NCI-H82 treated with DMSO at 0.1 percent for 48 hours (cell line): Measurements from ENCODE around the gene SCYL2.
"Not testable (repeated sequence)": the region's sequence is repeated elsewhere in the genome, so short reads cannot be mapped to it uniquely, and the experiment has no call there.

ENCODE experiments used
- DNase-seq: peaks from one replicate; lab custom pipeline; 2025; ENCODE audit not compliant: unreplicated experiment; lab: John Stamatoyannopoulos, UW

SCYL2 gene, protein sequence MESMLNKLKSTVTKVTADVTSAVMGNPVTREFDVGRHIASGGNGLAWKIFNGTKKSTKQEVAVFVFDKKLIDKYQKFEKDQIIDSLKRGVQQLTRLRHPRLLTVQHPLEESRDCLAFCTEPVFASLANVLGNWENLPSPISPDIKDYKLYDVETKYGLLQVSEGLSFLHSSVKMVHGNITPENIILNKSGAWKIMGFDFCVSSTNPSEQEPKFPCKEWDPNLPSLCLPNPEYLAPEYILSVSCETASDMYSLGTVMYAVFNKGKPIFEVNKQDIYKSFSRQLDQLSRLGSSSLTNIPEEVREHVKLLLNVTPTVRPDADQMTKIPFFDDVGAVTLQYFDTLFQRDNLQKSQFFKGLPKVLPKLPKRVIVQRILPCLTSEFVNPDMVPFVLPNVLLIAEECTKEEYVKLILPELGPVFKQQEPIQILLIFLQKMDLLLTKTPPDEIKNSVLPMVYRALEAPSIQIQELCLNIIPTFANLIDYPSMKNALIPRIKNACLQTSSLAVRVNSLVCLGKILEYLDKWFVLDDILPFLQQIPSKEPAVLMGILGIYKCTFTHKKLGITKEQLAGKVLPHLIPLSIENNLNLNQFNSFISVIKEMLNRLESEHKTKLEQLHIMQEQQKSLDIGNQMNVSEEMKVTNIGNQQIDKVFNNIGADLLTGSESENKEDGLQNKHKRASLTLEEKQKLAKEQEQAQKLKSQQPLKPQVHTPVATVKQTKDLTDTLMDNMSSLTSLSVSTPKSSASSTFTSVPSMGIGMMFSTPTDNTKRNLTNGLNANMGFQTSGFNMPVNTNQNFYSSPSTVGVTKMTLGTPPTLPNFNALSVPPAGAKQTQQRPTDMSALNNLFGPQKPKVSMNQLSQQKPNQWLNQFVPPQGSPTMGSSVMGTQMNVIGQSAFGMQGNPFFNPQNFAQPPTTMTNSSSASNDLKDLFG

DNA sequence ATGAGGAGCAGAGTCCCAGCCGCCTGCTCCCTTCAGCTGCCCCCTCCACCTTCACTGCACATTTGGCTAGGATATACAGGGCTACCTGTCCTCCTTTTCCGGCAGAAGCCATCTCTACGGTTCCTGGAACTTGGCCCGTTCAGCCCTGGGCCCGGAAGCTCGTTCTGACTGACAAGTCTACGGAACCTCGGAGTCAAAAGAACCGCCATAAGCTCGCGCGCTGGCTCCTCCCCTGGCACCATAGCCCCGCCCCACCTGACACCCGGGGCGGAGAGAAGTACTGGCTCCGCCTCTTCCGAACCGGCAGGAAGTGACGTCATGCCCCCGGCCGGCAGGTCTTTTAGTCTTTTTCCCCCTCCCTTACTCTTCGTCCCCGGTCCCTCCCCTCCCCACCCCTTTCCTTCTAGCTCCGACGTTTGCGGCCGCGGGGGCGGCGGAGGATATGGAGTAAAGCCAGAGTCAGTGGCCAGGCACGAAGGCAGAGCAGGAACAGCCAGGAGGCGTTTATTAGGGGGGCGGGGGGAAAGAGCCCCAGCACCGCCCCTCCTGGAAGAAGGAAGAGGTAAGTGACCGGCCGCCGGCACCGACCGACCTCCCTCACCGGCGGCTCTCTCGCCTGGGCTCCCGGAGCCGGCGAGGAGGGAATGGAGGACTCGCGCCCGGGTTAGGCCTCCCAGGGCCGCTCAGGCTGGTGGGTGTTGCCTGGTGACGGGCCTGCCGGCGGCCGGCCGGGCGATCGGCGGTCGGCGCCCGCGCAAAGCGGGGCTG lies at the start of gene SCYL2, which contains the start of gene DEPDC4:
Gene SCYL2, plus strand, starts transcription at position 343 of the 768 bp plus-strand sequence. CDS start 15,794 bp downstream, outside the sequence.
Gene DEPDC4, minus strand, starts transcription at position 245 of the 768 bp plus-strand sequence. Its CDS starts 3 bp downstream, at position 242.
- DNase-seq, result peak; percentile 90

DNA sequence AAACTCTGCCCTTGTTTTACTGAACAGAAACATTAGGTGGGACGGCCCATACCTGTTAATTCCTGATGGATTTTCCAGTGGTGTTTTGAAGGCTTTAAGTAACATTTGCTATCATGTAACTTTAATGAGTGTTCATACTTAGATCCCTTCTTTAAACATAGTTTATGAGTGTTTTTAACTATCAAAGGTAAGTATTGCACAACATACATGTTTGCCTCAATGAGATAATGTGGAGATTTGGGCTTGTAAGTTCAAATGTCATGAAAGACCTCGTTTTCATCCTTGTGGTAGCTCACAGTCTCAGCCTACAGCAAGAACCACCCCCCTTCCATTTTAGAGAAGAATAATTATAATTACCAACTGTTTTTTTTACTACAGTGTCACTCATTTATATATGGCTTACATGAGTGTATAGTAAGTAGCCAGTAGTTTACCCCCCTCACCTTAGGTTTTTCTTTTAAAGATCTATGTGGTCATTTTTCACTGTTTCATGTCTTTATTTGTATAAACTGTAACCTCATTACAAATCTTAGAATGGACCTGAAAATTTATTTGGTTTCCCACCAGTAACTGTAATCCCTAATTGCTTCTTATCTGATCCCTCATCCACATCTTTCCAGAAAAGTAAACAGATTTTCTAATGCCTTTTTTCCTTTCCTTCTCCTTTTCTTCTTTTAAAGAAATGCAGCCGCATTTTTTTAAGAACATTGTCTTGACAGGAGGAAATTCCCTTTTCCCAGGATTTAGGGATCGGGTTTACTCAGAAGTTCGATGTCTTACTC lies 47.5 kb upstream of the SCYL2 start:
- no peak for DNase-seq

DNA sequence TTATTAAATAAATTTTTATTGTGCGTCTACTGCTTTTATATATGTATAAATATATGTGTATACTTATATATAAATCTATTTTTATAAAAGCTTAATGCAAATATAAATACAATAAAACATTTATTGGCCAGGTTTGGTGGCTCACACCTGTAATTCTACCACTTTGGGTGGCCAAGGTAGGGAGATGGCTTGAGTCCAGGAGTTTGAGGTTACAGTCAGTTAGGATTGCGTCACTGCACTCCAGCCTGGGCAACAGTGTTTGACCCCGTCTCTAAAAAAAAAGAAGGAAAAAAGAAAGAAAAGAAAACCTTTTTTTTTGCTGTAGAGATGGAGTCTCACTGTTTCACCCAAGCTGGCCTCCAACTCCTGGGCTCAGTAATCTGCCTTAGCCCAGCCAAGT lies 45.5 kb upstream of the SCYL2 start:
- DNase-seq, result no peak

DNA sequence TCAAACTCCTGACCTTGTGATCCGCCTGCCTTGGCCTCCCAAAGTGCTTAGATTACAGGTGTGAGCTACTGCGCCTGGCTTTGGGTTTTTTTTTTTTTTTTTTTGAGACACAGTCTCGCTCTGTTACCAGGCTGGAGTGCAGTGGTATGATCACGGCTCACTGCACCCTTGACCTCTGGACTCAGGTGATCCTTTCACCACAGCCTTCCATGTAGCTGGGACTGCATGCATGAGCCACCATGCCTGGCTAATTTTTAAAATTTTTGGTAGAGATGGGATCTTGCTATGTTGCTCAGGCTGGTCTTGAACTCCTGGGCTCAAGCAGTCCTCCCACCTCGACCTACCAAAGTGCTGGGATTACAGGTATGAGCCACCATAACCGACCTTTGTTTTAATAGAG lies 44.8 kb upstream of the SCYL2 start:
- DNase-seq, result not testable (repeated sequence)

DNA sequence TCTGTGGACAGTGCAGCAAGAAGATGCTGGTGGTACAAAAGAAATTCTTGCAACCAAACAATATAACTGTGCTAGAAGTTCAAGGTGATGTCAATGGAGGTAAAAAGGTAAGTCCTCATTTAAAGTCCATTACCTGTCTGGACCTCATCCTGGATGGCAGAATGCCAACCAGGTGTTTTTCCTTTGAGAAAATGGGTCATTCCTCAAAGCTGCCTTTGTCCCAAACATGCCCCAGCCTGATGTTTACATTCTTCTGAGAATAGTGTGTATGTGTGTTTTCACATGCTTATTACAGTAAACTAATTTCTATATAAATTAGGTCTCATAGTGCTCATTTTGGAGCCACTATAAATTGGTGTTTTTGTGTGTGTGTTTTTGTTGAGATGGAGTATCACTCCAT lies 41.5 kb upstream of the SCYL2 start:
- no peak for DNase-seq

DNA sequence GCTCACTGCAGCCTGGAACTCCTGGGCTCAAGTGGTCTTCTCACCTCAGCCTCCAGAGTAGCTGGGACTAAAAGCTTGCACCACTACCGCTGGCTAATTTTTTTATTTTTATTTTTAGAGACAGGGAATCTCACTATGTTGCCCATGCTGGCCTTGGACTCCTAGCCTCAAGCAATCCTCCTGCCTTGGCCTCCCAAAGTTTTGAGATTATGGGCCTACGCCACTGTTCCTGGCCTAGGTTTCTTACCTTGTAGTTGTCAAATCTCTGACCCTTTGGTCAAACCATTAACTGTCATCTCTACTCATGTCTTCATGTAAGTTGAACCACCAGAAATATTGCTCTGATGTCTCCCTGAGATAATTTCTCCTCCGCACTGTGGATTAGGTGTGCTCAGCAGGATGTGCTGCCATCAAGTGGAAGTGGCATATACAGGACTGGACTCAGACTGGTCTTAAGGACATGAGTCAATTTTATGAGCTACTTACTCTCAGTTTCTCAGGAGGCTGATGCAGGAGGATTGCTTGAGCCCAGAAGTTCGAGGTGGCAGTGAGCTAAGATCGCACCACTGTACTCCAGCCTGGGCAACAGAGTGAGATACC lies 37.8 kb upstream of the SCYL2 start:
- no peak for DNase-seq

DNA sequence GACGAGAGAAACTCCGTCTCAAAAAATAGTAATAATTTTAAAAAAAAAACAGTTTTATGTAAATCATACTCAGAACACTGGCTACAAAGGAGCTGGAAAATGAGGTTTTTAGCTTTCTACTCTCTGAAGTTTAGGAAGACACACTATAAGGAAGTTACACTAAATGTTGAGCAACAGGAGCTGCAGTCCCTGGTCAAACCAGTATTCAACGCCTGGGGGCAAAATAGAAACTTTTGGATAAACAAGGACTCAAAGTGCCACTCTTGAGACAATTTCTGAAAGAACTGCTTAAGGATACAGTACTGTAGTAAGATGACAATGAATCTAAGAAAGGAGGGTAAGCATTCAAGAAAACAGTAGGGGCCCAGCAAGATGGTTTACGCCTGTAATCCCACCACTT lies 37.1 kb upstream of the SCYL2 start:
- no peak for DNase-seq

DNA sequence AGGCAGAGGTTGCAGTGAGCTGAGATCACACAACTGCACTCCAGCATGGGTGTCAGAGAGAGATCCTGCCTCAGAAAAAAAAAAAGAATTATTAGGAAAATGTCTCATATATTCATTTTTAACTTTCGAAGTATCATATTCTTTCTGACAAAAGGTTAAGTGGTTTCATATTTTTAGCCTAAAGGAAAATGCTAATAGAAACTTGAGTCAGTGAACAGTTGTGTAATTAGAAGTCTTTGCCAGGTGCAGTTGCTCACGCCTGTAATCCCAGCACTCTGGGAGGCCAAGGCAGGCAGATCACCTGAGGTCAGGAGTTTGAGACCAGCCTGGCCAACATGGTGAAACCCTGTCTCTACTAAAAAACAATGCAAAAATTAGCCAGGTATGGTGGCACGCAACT lies 35.1 kb upstream of the SCYL2 start:
- DNase-seq, result not testable (repeated sequence)

DNA sequence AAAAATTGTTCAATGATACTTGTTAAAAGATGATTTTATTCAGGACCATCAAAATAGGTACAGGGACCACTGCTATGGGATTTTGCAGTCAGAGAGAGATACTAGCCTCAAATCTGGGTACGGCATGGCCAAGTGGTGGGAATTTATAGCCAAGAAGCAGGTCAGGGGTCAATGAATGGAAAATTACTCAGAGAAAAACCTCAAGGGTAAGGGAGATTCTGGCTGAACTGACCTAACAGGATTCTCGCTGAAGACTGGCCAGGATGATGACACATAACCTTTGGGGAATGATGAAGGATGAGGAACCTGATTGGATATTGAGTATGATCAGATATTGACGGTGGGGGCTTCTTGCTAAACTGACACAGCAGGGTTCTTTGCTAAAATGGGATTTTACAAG lies 32.8 kb upstream of the SCYL2 start:
- no peak for DNase-seq

DNA sequence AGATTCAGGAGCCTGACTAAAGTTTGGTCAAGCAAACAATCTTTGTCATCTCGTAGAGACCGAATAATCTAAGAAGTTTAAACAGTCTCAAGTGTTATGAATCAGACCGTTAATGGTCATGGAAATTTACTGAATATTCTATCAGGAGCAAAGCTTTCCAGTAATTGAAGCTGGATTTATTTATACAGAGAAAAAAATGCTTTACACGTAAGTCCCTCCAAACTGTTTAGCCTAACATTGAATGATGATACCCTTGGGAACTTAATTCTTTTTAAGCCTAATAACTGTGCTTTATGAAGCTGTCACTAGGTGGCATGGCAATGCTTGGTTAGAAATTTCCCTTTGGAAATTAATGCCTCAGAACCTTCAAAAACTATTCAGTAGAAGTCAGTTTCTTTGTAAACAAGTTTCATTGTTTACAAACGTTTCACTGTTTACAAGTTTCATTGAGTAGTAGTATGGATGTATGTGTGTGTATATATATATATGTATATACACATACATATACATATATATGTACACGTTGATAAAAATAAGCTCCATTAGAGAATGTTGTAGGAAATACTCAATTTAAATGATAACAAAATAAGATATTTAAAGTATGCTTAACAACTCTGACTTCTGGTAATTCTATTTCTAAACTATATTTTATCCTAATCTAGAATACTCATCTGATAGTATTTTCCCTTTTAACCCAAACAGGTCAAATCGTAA lies 32.2 kb upstream of the SCYL2 start:
- DNase-seq, result no peak

DNA sequence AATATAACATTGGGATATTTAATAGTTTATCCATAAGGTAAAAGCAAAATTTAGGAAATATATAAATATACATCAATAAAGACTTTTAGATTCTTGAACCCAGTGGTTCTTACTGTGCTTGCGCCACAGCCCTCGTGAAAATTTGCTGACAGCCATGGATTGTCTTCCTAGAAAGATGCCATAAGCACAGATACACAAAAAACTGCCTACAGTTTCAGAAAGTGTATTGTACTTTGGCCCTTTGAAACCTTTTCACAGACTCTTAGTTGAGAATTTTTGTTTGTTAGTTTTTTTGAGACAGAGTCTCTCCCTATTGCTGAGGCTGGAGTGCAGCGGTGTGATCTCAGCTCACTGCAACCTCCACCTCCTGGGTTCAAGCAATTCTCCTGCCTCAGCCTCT lies 28.2 kb upstream of the SCYL2 start:
- DNase-seq, result no peak

DNA sequence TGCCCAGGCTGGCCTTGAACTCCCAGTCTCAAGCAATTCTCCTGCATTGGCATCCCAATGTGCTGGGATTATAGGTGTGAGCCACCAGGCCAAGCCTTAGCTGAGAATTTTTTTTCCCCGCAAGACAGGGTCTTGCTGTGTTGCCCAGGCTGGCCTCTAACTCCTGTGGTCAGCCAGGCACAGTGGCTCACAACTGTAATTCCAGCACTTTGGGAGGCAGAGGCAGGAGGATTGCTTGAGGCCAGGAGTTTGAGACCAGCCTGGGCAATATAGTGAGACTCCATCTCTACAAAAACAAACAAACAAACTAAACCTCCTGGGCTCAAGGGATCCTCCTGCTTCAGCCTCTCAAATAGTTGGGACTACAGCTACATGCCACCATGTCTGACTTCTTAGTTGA lies 27.4 kb upstream of the SCYL2 start:
- DNase-seq, result no peak

DNA sequence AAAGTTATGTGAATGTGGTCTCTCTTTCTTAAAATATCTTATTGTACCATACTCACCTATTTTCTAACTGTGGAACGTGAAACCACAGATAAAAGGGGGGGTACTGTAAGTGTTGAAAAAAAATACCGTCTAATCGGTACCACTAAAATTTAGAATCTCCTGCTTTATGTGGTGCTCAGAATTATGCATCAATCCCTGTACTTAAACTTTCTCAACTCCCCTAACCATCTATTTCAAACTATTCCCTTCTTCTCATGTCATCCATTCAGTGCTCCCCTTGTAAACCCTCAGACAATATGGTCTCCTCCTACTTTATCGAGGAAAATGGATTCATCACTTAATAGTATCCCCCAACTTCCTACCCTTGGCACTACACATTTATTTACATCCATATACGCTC lies 23.8 kb upstream of the SCYL2 start:
- no peak for DNase-seq

DNA sequence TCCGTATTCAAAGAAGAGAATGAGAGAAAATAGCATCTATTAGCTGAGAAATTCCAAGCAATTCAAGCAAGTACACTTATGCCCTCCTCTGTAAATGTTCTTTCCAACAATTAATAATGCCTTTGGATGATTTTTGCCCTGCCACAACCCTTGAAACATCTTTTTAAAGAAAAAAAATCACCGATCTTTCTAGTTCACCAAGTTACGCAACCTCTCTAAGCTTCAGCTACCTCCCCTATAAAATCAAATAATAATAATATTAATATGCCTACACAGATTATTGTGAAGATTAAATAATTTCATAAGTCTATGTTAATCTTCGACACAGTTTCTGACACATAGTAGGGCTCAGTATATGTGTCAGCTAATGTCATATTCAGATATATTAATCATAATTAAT lies 19.2 kb upstream of the SCYL2 start:
- DNase-seq, result no peak

DNA sequence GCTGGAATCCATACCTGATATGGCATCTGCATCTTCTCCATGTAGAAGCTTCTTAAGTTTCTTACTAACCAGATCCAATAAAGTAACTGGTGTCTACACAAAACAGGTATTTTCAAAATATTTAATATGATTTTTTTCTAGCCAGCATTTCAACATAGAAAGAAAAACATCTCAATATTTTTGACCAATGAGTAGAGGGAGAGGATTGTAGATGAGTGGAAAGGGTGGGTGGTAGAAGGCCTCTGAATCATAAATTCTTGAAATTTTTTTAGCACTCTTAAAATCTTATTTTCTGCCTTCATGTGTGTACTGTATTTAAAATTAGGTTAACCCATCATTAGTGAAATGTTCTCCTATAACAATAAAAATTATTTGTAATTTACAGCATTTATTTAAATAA lies 18.1 kb upstream of the SCYL2 start:
- DNase-seq, result no peak

DNA sequence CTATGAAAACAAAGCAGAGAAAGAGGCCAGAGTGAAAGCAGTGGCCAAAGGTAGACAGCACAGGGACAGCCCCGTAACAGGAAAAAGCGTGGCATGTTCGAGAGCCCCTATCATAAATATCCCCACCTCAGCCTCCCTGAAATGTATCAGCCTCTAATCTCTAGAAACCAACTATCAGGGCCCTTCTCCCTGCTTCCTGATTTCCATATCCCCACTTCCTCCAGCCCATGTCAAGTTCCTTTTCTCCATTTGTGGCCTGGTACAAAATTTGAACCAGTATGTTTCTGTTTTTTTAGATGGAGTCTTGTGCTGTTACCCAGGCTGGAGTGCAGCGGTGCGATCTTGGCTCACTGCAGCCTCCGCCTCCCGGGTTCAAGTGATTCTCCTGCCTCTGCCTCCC lies 17.0 kb upstream of the SCYL2 start:
- no peak for DNase-seq

DNA sequence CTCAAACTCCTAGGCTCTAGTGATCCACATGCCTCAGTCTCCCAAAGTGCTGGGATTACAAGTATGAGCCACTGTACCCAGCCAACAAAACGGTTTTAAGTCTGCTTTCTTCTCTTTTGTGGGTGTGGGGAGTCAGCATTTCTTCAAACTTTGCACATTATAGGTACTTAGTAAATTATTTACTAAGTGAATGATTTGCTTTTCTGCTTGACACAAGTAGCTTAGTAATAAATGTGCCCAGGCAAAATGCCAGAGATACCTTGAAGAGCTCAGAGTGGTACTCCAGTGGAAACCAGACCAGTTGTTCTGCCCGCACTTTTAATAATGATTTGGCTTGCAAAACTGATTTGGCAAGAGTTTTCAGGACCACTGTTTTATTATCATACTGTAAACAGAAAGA lies 15.1 kb upstream of the SCYL2 start:
- no peak for DNase-seq

DNA sequence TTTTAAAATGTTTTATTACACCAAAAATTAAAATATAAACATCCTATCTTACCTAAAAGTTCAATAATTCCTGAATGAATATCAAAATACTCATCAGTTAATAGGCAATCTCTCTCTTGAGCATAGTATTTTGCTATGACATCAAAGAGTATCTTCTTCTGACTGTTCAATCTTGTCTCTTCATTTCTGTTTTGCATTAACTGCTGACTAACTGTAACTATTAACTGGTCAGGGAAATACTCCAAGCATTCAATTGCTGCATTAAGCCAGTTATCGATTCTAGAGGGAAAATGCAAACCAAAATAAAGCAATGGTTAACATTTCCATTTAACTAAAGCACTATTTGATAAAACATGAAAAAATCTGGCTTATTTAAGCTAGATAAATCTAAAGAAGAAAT lies 13.5 kb upstream of the SCYL2 start:
- DNase-seq, result no peak

DNA sequence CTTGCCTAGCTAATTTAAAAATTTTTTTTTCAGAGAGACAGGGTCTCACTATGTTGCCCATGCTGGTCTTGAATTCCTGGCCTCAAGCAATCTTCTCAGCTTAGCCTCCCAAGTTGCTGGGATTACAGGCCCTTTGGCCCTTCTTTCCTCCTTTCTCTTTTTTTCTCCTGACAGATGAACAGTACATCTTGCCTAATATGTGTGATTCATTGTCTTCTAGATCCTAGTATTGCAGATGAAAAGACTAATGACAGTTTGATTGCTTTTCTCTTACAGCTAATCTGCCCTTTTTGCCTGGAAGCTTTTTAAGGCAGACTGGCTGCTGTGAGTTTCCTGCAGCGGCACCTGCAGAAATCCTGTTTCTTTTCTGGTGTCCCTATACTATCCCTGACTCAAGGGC lies 12.1 kb upstream of the SCYL2 start:
- DNase-seq, result no peak
